ENCODE measurements around the gene SKAP1. TPM values are rescaled to one million over a fixed set of nuclear protein-coding genes. Genes with fewer than 3 reads are reported as not detected.

Gene SKAP1
- total and polyA plus RNA-seq, 2 experiments from 2014 or later: 0.27 TPM; not detected in 1

GRCh38 chr17:48263731-48264035 lies 166.3 kb downstream of the SKAP1 start (continued):
- TF ChIP-seq, protein P1, sequence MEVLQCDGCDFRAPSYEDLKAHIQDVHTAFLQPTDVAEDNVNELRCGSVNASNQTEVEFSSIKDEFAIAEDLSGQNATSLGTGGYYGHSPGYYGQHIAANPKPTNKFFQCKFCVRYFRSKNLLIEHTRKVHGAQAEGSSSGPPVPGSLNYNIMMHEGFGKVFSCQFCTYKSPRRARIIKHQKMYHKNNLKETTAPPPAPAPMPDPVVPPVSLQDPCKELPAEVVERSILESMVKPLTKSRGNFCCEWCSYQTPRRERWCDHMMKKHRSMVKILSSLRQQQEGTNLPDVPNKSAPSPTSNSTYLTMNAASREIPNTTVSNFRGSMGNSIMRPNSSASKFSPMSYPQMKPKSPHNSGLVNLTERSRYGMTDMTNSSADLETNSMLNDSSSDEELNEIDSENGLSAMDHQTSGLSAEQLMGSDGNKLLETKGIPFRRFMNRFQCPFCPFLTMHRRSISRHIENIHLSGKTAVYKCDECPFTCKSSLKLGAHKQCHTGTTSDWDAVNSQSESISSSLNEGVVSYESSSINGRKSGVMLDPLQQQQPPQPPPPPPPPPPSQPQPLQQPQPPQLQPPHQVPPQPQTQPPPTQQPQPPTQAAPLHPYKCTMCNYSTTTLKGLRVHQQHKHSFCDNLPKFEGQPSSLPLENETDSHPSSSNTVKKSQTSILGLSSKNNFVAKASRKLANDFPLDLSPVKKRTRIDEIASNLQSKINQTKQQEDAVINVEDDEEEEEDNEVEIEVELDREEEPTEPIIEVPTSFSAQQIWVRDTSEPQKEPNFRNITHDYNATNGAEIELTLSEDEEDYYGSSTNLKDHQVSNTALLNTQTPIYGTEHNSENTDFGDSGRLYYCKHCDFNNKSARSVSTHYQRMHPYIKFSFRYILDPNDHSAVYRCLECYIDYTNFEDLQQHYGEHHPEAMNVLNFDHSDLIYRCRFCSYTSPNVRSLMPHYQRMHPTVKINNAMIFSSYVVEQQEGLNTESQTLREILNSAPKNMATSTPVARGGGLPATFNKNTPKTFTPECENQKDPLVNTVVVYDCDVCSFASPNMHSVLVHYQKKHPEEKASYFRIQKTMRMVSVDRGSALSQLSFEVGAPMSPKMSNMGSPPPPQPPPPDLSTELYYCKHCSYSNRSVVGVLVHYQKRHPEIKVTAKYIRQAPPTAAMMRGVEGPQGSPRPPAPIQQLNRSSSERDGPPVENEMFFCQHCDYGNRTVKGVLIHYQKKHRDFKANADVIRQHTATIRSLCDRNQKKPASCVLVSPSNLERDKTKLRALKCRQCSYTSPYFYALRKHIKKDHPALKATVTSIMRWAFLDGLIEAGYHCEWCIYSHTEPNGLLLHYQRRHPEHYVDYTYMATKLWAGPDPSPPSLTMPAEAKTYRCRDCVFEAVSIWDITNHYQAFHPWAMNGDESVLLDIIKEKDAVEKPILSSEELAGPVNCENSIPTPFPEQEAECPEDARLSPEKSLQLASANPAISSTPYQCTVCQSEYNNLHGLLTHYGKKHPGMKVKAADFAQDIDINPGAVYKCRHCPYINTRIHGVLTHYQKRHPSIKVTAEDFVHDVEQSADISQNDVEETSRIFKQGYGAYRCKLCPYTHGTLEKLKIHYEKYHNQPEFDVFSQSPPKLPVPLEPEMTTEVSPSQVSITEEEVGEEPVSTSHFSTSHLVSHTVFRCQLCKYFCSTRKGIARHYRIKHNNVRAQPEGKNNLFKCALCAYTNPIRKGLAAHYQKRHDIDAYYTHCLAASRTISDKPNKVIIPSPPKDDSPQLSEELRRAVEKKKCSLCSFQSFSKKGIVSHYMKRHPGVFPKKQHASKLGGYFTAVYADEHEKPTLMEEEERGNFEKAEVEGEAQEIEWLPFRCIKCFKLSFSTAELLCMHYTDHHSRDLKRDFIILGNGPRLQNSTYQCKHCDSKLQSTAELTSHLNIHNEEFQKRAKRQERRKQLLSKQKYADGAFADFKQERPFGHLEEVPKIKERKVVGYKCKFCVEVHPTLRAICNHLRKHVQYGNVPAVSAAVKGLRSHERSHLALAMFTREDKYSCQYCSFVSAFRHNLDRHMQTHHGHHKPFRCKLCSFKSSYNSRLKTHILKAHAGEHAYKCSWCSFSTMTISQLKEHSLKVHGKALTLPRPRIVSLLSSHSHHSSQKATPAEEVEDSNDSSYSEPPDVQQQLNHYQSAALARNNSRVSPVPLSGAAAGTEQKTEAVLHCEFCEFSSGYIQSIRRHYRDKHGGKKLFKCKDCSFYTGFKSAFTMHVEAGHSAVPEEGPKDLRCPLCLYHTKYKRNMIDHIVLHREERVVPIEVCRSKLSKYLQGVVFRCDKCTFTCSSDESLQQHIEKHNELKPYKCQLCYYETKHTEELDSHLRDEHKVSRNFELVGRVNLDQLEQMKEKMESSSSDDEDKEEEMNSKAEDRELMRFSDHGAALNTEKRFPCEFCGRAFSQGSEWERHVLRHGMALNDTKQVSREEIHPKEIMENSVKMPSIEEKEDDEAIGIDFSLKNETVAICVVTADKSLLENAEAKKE (CRISPR knock-in tag; IDR thresholded peaks at IDR 0.05): no peak
- TF ChIP-seq, protein P2, sequence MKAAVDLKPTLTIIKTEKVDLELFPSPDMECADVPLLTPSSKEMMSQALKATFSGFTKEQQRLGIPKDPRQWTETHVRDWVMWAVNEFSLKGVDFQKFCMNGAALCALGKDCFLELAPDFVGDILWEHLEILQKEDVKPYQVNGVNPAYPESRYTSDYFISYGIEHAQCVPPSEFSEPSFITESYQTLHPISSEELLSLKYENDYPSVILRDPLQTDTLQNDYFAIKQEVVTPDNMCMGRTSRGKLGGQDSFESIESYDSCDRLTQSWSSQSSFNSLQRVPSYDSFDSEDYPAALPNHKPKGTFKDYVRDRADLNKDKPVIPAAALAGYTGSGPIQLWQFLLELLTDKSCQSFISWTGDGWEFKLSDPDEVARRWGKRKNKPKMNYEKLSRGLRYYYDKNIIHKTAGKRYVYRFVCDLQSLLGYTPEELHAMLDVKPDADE (IDR thresholded peaks at IDR 0.05): no peak
- no peak for TF ChIP-seq ZNF331 (CRISPR knock-in tag; IDR thresholded peaks at IDR 0.05; ENCODE audit: low read depth)
- no peak for TF ChIP-seq NANOG (IDR thresholded peaks at IDR 0.05; ENCODE audit: borderline replicate concordance)
- TF ChIP-seq POLR2AphosphoS5 (IDR thresholded peaks at IDR 0.05; ENCODE audit: low read depth): no peak
- TF ChIP-seq EZH2phosphoT487 (IDR thresholded peaks at IDR 0.05; ENCODE audit: unreplicated experiment): no peak

- Mint-ChIP-seq H3K27ac (no peak overlapping the region), H3K4me1 (peaks cover 28% of the 10 kb centered on the region)
These were observed 166.9 kb downstream of the SKAP1 start for GRCh38 chr17:48262982-48263730.

More at GRCh38 chr17:48262982-48263730, 166.9 kb downstream of the SKAP1 start:
- no peak overlapping the region for H3K4me3 ChIP-seq
- H4K20me1 ChIP-seq (replicated peaks; ENCODE audit: insufficient read depth): no peaks in the 10 kb centered on the region
- H3K4me1 ChIP-seq (ENCODE audit: insufficient read depth): peaks cover 19% of the 10 kb centered on the region
- no peaks in the 10 kb centered on the region for H3K36me3 ChIP-seq (ENCODE audit: insufficient read depth)
- no peaks in the 10 kb centered on the region for H3K27me3 ChIP-seq (ENCODE audit: insufficient read depth)
- H3K4me3 Mint-ChIP-seq: no peak overlapping the region
- no peak overlapping the region for H3K4me2 ChIP-seq
- peaks cover 3% of the 10 kb centered on the region for H3K27me3 Mint-ChIP-seq (ENCODE audit: insufficient read depth, low read depth, poor library complexity)
- no peaks in the 10 kb centered on the region for H3K79me2 ChIP-seq (replicated peaks; ENCODE audit: insufficient read depth)
- no peaks in the 10 kb centered on the region for H3F3A ChIP-seq (replicated peaks; ENCODE audit: low read depth)
- no peak for ATAC-seq
- TF ChIP-seq JUNB (IDR thresholded peaks at IDR 0.05; ENCODE audit: unreplicated experiment): no peak
- TF ChIP-seq, protein P3, sequence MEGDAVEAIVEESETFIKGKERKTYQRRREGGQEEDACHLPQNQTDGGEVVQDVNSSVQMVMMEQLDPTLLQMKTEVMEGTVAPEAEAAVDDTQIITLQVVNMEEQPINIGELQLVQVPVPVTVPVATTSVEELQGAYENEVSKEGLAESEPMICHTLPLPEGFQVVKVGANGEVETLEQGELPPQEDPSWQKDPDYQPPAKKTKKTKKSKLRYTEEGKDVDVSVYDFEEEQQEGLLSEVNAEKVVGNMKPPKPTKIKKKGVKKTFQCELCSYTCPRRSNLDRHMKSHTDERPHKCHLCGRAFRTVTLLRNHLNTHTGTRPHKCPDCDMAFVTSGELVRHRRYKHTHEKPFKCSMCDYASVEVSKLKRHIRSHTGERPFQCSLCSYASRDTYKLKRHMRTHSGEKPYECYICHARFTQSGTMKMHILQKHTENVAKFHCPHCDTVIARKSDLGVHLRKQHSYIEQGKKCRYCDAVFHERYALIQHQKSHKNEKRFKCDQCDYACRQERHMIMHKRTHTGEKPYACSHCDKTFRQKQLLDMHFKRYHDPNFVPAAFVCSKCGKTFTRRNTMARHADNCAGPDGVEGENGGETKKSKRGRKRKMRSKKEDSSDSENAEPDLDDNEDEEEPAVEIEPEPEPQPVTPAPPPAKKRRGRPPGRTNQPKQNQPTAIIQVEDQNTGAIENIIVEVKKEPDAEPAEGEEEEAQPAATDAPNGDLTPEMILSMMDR (conservative IDR thresholded peaks at IDR 0.05; ENCODE audit: low read depth in 2 of 2): peak in 1 of 2 experiments; percentile 54; a peak in 3 of 4 replicates
- H3K9me3 Mint-ChIP-seq: no peaks in the 10 kb centered on the region
- DNase-seq (ENCODE audit: low spot score): no peak
- H3K36me3 Mint-ChIP-seq (ENCODE audit: low read depth): no peaks in the 10 kb centered on the region
- no peaks in the 10 kb centered on the region for H3K9me2 ChIP-seq (ENCODE audit: insufficient read depth)
- H3K27ac ChIP-seq (ENCODE audit: low read depth): no peak overlapping the region
- H2AFZ ChIP-seq: no peak overlapping the region

Data from GM23338 (cell line).